LNCaP clone FGC (cell line): Measurements from ENCODE around the gene HOXA4.

ENCODE experiments used
- DNase-seq: peaks from one replicate; pipeline ENCODE4 v3.0.0-alpha.2; 2011; ENCODE audit warnings: low read depth
- H3K4me3 ChIP-seq: 2 replicates; pipeline ENCODE4 v1.5.1; 2011; ENCODE audit warnings: mild to moderate bottlenecking, low read depth, low read length, control low read depth
- CTCF ChIP-seq: IDR thresholded peaks from 2 replicates; pipeline ENCODE4 v1.5.1; 2012; ENCODE audit warnings: mild to moderate bottlenecking; ENCODE audit not compliant: control insufficient read depth, insufficient read depth; ENCODE audit errors: extremely low read depth

Gene HOXA4

DNA sequence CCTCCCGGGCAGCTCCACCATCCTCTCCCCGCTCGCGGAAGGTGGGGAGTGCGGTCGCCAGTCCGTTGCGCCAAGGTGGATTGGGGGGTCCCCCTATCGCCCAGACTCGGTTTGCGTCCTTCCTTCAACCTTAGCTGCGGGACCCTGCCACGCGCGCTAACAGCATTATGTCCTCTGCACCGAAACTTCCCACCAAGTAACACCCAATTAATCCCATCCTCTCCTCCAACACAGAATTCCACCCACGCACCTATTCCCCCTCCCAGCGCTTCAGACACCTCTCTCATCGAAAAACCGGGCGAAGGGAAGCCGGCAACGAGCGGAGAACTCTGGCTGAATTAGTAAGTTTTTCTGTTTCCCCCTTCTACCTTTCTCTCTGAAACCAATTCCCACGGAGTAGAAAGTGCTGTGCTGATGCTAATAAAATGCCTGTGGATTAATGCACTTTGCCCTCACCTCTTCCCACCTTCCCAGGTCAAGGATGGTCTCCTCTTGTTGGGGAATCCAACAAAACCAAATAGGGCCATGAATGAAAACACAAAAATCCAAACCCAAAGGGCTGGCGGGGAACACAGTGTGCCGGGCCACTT lies 20.9 kb upstream of the HOXA4 start:
- H3K4me3 ChIP-seq = peak overlapping the region; percentile 46
- no peak for DNase-seq
- no peak for TF ChIP-seq CTCF

- DNase-seq = no peak
- peak; percentile 83 for TF ChIP-seq CTCF
- H3K4me3 ChIP-seq = peak overlapping the region; percentile 46
These were observed 20.2 kb upstream of the HOXA4 start for GRCh38 chr7:27150568-27151340.

- DNase-seq = no peak
- H3K4me3 ChIP-seq = peak overlapping the region; percentile 46
- TF ChIP-seq CTCF = no peak
These were observed 19.4 kb upstream of the HOXA4 start for GRCh38 chr7:27149842-27150567.

DNA sequence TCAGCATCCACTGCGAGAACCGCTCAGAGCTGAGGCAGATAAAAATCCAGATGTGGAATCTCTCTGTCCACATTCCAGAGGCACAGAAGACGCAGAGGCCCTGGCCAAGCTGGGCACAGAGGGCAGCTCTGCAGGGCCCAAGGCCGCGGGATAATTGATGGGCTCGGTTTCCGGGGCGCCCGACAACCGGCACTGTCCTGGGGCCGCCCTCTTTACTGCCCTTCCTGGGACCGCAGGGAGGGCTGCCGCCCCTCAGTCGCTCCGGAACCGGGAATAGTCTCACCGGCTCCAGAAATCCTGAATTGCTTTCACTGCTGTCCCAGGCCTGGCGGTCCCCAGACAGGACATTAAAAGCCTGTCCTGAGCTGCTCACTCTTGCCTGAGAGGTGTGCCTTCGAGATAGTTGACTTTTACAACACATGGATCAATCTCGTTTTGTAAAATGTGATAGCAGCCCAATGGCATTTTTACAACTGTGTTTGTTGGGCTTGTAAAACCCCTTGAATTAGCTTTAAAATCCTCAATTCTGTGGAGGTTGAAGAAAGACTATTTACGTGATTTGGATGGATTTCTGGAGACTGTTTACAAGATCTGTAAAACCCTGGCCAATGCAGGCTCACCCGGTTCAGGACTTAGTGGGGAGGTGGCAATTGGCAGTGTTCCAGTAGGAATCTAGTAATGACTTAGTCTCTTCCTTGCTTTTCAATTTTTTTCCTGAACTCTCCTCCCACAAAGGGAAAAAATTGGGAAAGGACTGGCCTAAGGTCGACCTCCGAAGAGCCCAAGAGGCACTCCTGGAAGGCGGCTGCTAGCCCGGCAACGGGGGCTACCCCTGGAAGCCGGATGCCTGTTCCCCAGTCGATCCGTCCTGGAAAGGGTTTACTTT lies 18.4 kb upstream of the HOXA4 start:
- DNase-seq = no peak
- no peak for TF ChIP-seq CTCF
- H3K4me3 ChIP-seq = no peak overlapping the region

DNA sequence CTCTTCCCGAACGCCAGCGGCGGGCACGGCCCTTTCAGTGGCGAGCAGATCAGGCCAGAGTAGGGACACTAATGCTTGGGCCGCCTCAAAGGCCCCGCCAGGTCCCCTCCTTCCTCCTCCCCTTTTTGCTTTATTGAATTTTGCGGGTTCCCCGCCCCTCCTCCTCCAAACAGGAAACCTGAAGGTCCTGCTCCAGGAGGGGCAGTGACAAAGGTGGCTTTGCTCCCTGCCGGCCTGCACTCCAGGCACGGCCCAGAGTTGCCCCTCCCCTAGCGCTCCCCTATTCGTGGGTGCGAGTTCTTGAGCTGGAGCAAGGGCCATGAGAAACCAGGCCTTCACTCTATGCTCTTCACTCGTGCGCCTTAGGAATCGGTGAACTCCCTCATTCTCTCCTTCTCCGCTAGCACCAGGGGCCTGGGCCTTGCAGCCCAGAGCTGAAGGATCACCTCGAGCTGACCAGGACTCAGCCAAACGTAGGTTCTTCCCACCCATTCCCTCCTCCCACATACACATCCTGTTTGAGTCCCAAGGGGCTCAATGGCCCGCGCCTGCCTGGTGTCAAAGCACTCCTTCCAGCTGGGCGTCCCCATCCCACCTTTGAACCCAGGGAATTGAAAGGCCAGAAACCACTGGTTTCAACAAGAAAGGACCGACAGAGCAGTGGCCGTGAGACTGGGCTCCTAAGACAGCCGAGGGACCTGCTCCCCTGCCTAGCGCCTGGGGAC lies 17.6 kb upstream of the HOXA4 start:
- H3K4me3 ChIP-seq = no peak overlapping the region
- no peak for TF ChIP-seq CTCF
- no peak for DNase-seq
